WI38 (cell line): ENCODE results near the gene ST3GAL2.
"Not testable (repeated sequence)": the region's sequence is repeated elsewhere in the genome, so short reads cannot be mapped to it uniquely, and the experiment has no call there.

Experiments used
- H3K4me3 ChIP-seq: 2 replicates; pipeline ENCODE4 v1.5.1; 2011; ENCODE audit warnings: low read depth, mild to moderate bottlenecking, control low read depth, low read length
- CTCF ChIP-seq: IDR thresholded peaks from 2 replicates; pipeline ENCODE4 v1.5.1; 2012; ENCODE audit warnings: low read depth, mild to moderate bottlenecking, control low read depth, low read length

Gene ST3GAL2

GRCh38 chr16:70416748-70417616, 21.9 kb downstream of the ST3GAL2 start:
- no peak for TF ChIP-seq CTCF
- H3K4me3 ChIP-seq: no peak overlapping the region

GRCh38 chr16:70413572-70413971, 25.3 kb downstream of the ST3GAL2 start:
- not testable (repeated sequence) for H3K4me3 ChIP-seq

GRCh38 chr16:70412385-70412784, 26.5 kb downstream of the ST3GAL2 start:
- H3K4me3 ChIP-seq: no peak overlapping the region
- no peak for TF ChIP-seq CTCF

- no peak overlapping the region for H3K4me3 ChIP-seq
- no peak for TF ChIP-seq CTCF
Observed at GRCh38 chr16:70410734-70411133, 28.2 kb downstream of the ST3GAL2 start.

- TF ChIP-seq CTCF: no peak
- H3K4me3 ChIP-seq: no peak overlapping the region
Observed at GRCh38 chr16:70407811-70408274, 31.1 kb downstream of the ST3GAL2 start.

GRCh38 chr16:70406104-70406503, 32.8 kb downstream of the ST3GAL2 start:
- not testable (repeated sequence) for H3K4me3 ChIP-seq

GRCh38 chr16:70402916-70403659, 35.8 kb downstream of the ST3GAL2 start:
- no peak for TF ChIP-seq CTCF
- H3K4me3 ChIP-seq: no peak overlapping the region

- H3K4me3 ChIP-seq: no peak overlapping the region
- no peak for TF ChIP-seq CTCF
Observed at GRCh38 chr16:70399951-70400350, 38.9 kb downstream of the ST3GAL2 start.
